ENCODE results near the gene RASA1. TPM values are rescaled to one million over a fixed set of nuclear protein-coding genes. Genes with fewer than 3 reads are reported as not detected.
"Not testable (repeated sequence)": the region's sequence is repeated elsewhere in the genome, so short reads cannot be mapped to it uniquely, and the experiment has no call there.

Gene RASA1
- total and polyA plus RNA-seq, 4 donors, result 34.3 to 46.9 (median 40.3) TPM

DNA sequence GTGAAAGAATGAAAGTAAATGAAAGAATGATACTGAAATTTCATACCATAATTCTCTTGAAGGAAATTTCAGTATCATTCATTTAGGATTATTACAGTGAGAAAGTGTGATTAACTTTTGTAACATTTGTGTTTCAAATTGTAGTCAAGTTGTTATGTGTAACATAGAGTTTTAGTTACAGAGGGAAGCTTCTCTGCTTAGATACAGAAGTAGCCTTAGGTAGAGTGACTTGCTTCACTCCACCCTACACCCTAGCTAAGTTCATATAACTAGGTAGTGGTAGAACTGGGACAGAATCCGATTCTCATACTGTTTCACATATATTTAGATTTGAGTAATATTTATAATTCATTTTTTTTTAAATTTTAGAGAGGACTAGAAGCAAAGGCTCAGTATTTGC lies 9.0 kb downstream of the RASA1 start:
- H3K36me3 ChIP-seq (ENCODE audit: control insufficient read depth, insufficient read depth, low read length), result peaks cover 4% of the 10 kb centered on the region
- H3K9me3 ChIP-seq (ENCODE audit: control insufficient read depth, insufficient read depth, low read length), result peaks cover 2% of the 10 kb centered on the region
- WGBS (ENCODE audit: insufficient coverage), result no CpG with 5 or more reads among the region's 1 CpG
- no peak for DNase-seq (ENCODE audit: low read depth in 4 of 6, low spot score in 6 of 6)
- no peaks in the 10 kb centered on the region for H3K27me3 ChIP-seq (ENCODE audit: control insufficient read depth, insufficient read depth, low read length)
- no peak overlapping the region for H3K27ac ChIP-seq (ENCODE audit: low read depth, low read length)
- no peak overlapping the region for H3K4me3 ChIP-seq (ENCODE audit: low read depth, low read length)
- H3K4me1 ChIP-seq (ENCODE audit: control insufficient read depth, insufficient read depth, low read length), result no peaks in the 10 kb centered on the region

DNA sequence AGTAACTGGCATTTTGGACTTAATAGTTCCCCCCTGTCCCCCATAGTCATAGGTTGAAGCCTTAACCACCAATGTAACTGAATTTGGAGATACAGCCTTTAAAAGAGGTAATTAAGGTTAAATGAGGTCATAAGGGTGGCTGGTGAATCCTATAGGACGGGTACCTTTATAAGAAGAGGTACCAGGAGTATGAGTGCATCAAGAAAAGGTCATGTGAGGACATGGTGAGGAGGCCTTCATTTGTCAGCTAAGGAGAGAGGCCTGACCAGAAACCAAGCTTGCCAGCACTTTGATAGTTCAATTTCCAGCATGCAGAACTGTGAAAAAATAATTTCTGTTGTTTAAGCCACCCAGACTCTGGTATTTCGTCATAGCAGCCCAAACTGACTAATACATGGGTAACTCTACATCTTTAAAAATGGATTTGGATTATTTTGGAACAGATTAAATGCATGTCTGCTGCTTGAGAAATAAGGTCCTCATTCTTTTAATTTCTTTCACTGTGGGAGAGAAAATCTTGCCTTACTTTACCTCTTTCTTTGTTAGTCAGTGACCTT lies 9.7 kb downstream of the RASA1 start:
- WGBS (ENCODE audit: insufficient coverage), result 82% methylated on average over 1 of the region's 2 CpGs
- no peak for DNase-seq (ENCODE audit: low read depth in 4 of 6, low spot score in 6 of 6)
- Histone ChIP-seq H3K27me3 (ENCODE audit: control insufficient read depth, insufficient read depth, low read length) (no peaks in the 10 kb centered on the region), H3K4me1 (ENCODE audit: control insufficient read depth, insufficient read depth, low read length) (no peaks in the 10 kb centered on the region), H3K9me3 (ENCODE audit: control insufficient read depth, insufficient read depth, low read length) (peaks cover 2% of the 10 kb centered on the region), H3K4me3 (ENCODE audit: low read depth, low read length) (no peak overlapping the region), H3K36me3 (ENCODE audit: control insufficient read depth, insufficient read depth, low read length) (no peaks in the 10 kb centered on the region), H3K27ac (ENCODE audit: low read depth, low read length) (no peak overlapping the region)

DNA sequence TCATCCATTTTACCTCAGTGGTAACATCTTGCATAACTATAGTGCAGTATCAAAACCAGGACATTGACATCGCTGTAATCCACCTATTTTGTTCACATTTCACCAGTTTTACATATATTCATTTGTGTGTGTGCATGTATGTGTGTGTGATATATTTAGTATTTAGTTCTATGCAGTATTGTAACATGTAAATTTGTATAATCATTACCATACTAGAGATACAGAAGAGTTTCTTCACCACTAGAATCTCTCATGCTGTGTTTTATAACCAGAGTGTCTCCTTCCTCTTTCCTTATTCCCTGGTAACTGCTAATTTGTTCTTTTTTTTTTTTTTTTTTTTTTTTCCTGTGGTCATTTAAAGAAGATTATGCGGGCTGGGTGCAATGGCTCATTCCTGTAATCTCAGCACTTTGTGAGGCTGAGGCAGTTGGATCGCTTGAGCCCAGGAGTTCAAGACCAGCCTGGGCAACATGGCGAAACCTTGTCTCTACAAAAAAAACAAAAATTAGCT lies 11.0 kb downstream of the RASA1 start:
- WGBS (ENCODE audit: insufficient coverage), result 100% methylated on average over 1 of the region's 4 CpGs
- no peak for DNase-seq (ENCODE audit: low read depth in 4 of 6, low spot score in 6 of 6)
- Histone ChIP-seq H3K27me3 (ENCODE audit: control insufficient read depth, insufficient read depth, low read length) (no peaks in the 10 kb centered on the region), H3K4me3 (ENCODE audit: low read depth, low read length) (no peak overlapping the region), H3K36me3 (ENCODE audit: control insufficient read depth, insufficient read depth, low read length) (no peaks in the 10 kb centered on the region), H3K4me1 (ENCODE audit: control insufficient read depth, insufficient read depth, low read length) (no peaks in the 10 kb centered on the region), H3K27ac (ENCODE audit: low read depth, low read length) (no peak overlapping the region), H3K9me3 (ENCODE audit: control insufficient read depth, insufficient read depth, low read length) (peaks cover 2% of the 10 kb centered on the region)

DNA sequence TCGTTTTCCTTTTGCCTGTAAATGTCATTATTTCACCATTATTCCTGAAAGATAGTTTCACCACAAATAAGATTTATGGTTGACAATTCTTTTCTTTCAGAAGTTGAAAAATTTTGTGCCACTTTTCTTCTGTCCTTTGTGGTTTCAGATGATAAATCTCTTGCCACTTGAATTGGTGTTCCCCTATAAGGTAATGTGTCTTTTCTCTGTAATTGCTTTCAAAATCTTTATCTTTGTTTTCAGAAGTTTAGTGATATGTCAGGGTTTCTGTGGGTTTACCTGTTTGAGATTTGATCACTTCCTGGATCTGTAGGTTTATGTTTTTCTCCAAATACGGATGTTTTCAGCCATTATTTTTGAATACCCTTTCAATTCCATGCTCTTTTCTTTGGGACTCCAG lies 14.6 kb downstream of the RASA1 start:
- DNase-seq (ENCODE audit: low read depth in 4 of 6, low spot score in 6 of 6), result no peak
- H3K27ac ChIP-seq (ENCODE audit: low read depth, low read length), result no peak overlapping the region
- no peaks in the 10 kb centered on the region for H3K4me1 ChIP-seq (ENCODE audit: control insufficient read depth, insufficient read depth, low read length)
- no peaks in the 10 kb centered on the region for H3K36me3 ChIP-seq (ENCODE audit: control insufficient read depth, insufficient read depth, low read length)
- H3K27me3 ChIP-seq (ENCODE audit: control insufficient read depth, insufficient read depth, low read length), result no peaks in the 10 kb centered on the region
- WGBS (ENCODE audit: insufficient coverage), result 80% methylated on average over 1 of the region's 2 CpGs
- H3K4me3 ChIP-seq (ENCODE audit: low read depth, low read length), result no peak overlapping the region
- peaks cover under 1% of the 10 kb centered on the region for H3K9me3 ChIP-seq (ENCODE audit: control insufficient read depth, insufficient read depth, low read length)

DNA sequence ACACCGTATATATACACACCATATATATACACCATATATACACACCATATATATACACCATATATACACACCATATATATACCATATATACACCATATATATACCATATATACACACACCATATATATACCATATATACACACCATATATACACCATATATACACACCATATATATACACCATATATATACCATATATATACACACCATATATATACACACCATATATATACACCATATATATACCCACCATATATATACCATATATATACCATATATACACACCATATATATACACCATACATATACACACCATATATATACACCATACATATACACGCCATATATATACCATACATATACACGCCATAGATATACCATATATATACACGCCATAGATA lies 19.6 kb downstream of the RASA1 start:
- 100% methylated on average over 1 of the region's 4 CpGs for WGBS (ENCODE audit: insufficient coverage)
- not testable (repeated sequence) for H3K27ac ChIP-seq (ENCODE audit: low read depth, low read length); H3K36me3 ChIP-seq (ENCODE audit: control insufficient read depth, insufficient read depth, low read length); H3K4me1 ChIP-seq (ENCODE audit: control insufficient read depth, insufficient read depth, low read length); H3K27me3 ChIP-seq (ENCODE audit: control insufficient read depth, insufficient read depth, low read length); H3K9me3 ChIP-seq (ENCODE audit: control insufficient read depth, insufficient read depth, low read length); H3K4me3 ChIP-seq (ENCODE audit: low read depth, low read length); DNase-seq (ENCODE audit: low read depth in 4 of 6, low spot score in 6 of 6)

DNA sequence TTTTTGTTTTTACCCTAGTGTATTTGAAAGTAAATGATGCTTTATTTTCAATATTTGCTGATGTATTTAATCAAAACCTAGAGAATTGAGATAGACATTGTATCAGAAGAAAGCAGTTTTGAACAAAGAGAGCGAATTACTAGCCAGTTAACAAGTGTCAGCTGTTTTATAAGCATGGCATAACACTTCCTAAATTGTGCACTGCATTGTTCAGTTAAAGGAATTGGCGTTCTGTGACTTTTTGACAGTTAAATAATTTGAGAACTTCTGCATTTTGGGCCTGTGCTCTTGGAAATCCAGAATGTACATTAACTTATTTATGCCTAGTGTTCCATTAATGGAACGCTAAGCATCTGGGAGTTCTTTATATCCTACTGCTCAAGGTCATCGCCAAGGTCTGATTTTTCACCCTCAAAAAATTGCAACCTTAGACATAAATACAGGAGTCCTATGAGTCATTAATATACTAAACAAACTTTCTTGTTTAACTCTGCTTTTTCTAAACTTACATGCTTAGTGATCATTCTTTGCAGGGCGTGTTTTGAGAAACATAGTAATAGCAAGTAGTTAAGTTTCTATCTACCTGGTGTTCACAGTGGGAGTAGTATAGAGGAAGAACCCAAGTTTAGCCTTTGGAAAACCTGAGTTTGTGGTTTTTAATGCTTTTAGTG lies 31.1 kb downstream of the RASA1 start:
- no peak overlapping the region for H3K27ac ChIP-seq (ENCODE audit: low read depth, low read length)
- WGBS (ENCODE audit: insufficient coverage), result no CpG with 5 or more reads among the region's 5 CpGs
- no peaks in the 10 kb centered on the region for H3K27me3 ChIP-seq (ENCODE audit: control insufficient read depth, insufficient read depth, low read length)
- no peak for DNase-seq (ENCODE audit: low read depth in 4 of 6, low spot score in 6 of 6)
- H3K9me3 ChIP-seq (ENCODE audit: control insufficient read depth, insufficient read depth, low read length), result no peaks in the 10 kb centered on the region
- H3K36me3 ChIP-seq (ENCODE audit: control insufficient read depth, insufficient read depth, low read length), result peaks cover 2% of the 10 kb centered on the region
- no peaks in the 10 kb centered on the region for H3K4me1 ChIP-seq (ENCODE audit: control insufficient read depth, insufficient read depth, low read length)
- H3K4me3 ChIP-seq (ENCODE audit: low read depth, low read length), result no peak overlapping the region

DNA sequence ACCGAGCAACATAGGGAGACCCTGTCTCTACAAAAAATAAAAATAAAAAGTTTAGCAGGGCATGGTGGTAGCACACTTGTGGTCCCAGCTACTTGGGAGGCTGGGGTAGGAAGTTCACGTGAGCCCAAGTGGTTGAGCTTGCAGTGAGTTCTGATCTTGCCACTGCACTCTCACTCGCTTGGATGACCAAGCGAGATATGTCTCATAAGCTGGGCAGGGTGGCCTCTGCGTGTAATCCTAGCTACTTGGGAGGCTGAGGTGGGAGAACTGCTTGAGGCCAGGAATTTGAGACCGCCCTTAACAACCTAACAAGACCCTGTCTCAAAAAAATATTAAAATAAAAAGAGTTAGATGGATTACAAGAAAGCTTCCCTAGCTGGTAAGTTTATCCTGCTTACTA lies 32.5 kb downstream of the RASA1 start:
- Histone ChIP-seq H3K27me3 (ENCODE audit: control insufficient read depth, insufficient read depth, low read length) (no peaks in the 10 kb centered on the region), H3K27ac (ENCODE audit: low read depth, low read length) (no peak overlapping the region), H3K4me3 (ENCODE audit: low read depth, low read length) (no peak overlapping the region), H3K36me3 (ENCODE audit: control insufficient read depth, insufficient read depth, low read length) (peaks cover 3% of the 10 kb centered on the region), H3K9me3 (ENCODE audit: control insufficient read depth, insufficient read depth, low read length) (no peaks in the 10 kb centered on the region), H3K4me1 (ENCODE audit: control insufficient read depth, insufficient read depth, low read length) (no peaks in the 10 kb centered on the region)
- 90% methylated on average over 1 of the region's 6 CpGs for WGBS (ENCODE audit: insufficient coverage)
- DNase-seq (ENCODE audit: low read depth in 4 of 6, low spot score in 6 of 6), result no peak

DNA sequence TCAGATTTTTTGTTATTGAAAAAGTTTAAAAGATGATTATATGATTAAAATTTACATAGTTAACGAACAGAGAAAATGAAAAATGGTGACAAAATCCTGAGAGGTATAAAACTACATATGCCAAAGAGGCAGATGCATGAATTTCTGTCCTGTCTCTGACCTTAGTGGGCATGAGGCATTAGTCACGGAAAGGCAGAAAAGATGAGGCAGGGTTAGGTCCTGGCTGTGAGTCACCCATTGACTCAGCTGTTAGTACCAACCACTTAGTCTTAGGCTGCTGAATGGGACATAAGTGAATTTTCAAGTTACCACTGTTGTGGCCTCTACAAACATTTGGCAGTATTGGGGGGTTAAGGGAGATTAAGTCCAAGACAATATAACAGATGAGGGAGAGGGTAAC lies 33.1 kb downstream of the RASA1 start:
- WGBS (ENCODE audit: insufficient coverage), result 100% methylated on average over 1 of the region's 2 CpGs
- Histone ChIP-seq H3K4me1 (ENCODE audit: control insufficient read depth, insufficient read depth, low read length) (no peaks in the 10 kb centered on the region), H3K36me3 (ENCODE audit: control insufficient read depth, insufficient read depth, low read length) (peaks cover 3% of the 10 kb centered on the region), H3K27me3 (ENCODE audit: control insufficient read depth, insufficient read depth, low read length) (no peaks in the 10 kb centered on the region), H3K27ac (ENCODE audit: low read depth, low read length) (no peak overlapping the region), H3K9me3 (ENCODE audit: control insufficient read depth, insufficient read depth, low read length) (no peaks in the 10 kb centered on the region), H3K4me3 (ENCODE audit: low read depth, low read length) (no peak overlapping the region)
- DNase-seq (ENCODE audit: low read depth in 4 of 6, low spot score in 6 of 6), result no peak

DNA sequence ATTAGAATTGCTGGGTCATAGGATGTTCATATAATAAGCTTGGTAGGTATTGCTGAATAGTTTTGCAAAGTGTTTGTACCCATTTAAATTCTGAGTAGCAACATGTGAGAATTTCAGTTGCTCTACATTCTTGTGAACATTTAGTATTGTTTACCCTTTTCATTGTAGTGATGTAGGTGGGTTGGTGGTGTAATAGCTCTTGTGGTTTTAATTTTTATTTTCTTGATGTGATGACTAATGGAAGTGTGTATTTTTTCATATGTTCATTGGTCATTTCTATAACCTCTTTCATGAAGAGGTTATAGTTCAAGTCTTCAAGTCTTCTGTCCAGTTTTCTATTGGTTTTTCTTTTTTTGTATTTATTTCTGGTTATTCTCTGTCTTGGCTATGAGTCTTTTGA lies 34.4 kb downstream of the RASA1 start:
- Histone ChIP-seq H3K4me1 (ENCODE audit: control insufficient read depth, insufficient read depth, low read length) (no peaks in the 10 kb centered on the region), H3K36me3 (ENCODE audit: control insufficient read depth, insufficient read depth, low read length) (peaks cover 3% of the 10 kb centered on the region), H3K27ac (ENCODE audit: low read depth, low read length) (no peak overlapping the region), H3K4me3 (ENCODE audit: low read depth, low read length) (no peak overlapping the region), H3K9me3 (ENCODE audit: control insufficient read depth, insufficient read depth, low read length) (no peaks in the 10 kb centered on the region), H3K27me3 (ENCODE audit: control insufficient read depth, insufficient read depth, low read length) (no peaks in the 10 kb centered on the region)
- DNase-seq (ENCODE audit: low read depth in 4 of 6, low spot score in 6 of 6), result no peak

DNA sequence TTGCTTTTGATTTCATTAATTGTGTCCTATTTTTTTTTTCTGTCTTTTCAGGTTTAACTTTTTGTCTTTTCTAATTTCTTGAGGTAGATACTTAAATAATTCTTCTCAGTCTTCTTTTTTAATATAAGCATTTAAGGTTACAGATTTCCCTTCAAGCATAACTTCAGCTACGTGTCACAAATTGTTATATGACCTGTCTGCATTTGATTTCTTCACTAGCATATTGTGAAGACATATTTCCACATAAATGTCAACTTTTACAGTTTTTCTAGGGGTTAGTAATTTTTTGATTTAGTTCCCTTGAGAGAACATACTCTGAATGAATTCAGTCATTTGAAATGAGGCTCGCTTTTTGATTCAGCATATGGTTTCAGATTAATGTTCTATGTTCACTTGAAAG lies 35.6 kb downstream of the RASA1 start:
- no CpG with 5 or more reads among the region's 2 CpGs for WGBS (ENCODE audit: insufficient coverage)
- Histone ChIP-seq H3K4me3 (ENCODE audit: low read depth, low read length) (no peak overlapping the region), H3K9me3 (ENCODE audit: control insufficient read depth, insufficient read depth, low read length) (no peaks in the 10 kb centered on the region), H3K27ac (ENCODE audit: low read depth, low read length) (no peak overlapping the region), H3K36me3 (ENCODE audit: control insufficient read depth, insufficient read depth, low read length) (peaks cover 3% of the 10 kb centered on the region), H3K27me3 (ENCODE audit: control insufficient read depth, insufficient read depth, low read length) (no peaks in the 10 kb centered on the region), H3K4me1 (ENCODE audit: control insufficient read depth, insufficient read depth, low read length) (no peaks in the 10 kb centered on the region)
- no peak for DNase-seq (ENCODE audit: low read depth in 4 of 6, low spot score in 6 of 6)

All from spinal cord (tissue), 10 donors.